SKM-1 treated with dmso at 0.1 percent for 144 hours (cell line): ENCODE data around the gene VSX2.

ENCODE experiments used
- DNase-seq: peaks from one replicate; lab custom pipeline; 2025; ENCODE audit not compliant: unreplicated experiment; lab: John Stamatoyannopoulos, UW

Gene VSX2

GRCh38 chr14:74221741-74222140, 17.5 kb upstream of the VSX2 start:
- no peak for DNase-seq

- DNase-seq, result no peak
These were observed 16.2 kb upstream of the VSX2 start for GRCh38 chr14:74223016-74223415.

GRCh38 chr14:74231784-74232183, 7.5 kb upstream of the VSX2 start:
- DNase-seq, result no peak

- DNase-seq, result no peak
These were observed 4.2 kb upstream of the VSX2 start for GRCh38 chr14:74235017-74235416.

- DNase-seq, result no peak
These were observed 1.8 kb upstream of the VSX2 start for GRCh38 chr14:74237441-74237840.

- no peak for DNase-seq
These were observed 872 bp downstream of the VSX2 start for GRCh38 chr14:74239848-74240793.

- DNase-seq, result no peak
These were observed 1.8 kb downstream of the VSX2 start for GRCh38 chr14:74240794-74241651.

GRCh38 chr14:74241652-74242017, 2.4 kb downstream of the VSX2 start:
- no peak for DNase-seq

GRCh38 chr14:74242021-74242779, 3.0 kb downstream of the VSX2 start:
- DNase-seq, result no peak

- DNase-seq, result no peak
These were observed 3.5 kb downstream of the VSX2 start for GRCh38 chr14:74242780-74243042.

- no peak for DNase-seq
These were observed 3.8 kb downstream of the VSX2 start for GRCh38 chr14:74243051-74243450.

GRCh38 chr14:74244115-74244514, 4.9 kb downstream of the VSX2 start:
- DNase-seq, result no peak

GRCh38 chr14:74245292-74245691, 6.0 kb downstream of the VSX2 start:
- no peak for DNase-seq

- DNase-seq, result no peak
These were observed 7.3 kb downstream of the VSX2 start for GRCh38 chr14:74246542-74246941.

- DNase-seq, result no peak
These were observed 8.8 kb downstream of the VSX2 start for GRCh38 chr14:74248017-74248416.

GRCh38 chr14:74249433-74250375, 10.5 kb downstream of the VSX2 start:
- no peak for DNase-seq

GRCh38 chr14:74255281-74255680, 16.0 kb downstream of the VSX2 start:
- no peak for DNase-seq

GRCh38 chr14:74257078-74257940, 18.1 kb downstream of the VSX2 start:
- DNase-seq, result no peak

GRCh38 chr14:74257941-74258763, 18.9 kb downstream of the VSX2 start:
- DNase-seq, result no peak
